Stimulated activated naive CD8-positive, alpha-beta T cell treated with anti-CD3 and anti-CD28 coated beads, Interleukin-15, Interleukin-2, amounts not matched to agents 100 U/mL and 50 U/mL, for 24 hours (primary cell): ENCODE measurements around the gene SEC14L2.

ENCODE experiments used
- ATAC-seq: fragments of 150-1000 bp; cut with Tn5 transposase; one replicate; pipeline ENCODE4 v1.10.0; 2021
- DNase-seq: peaks from one replicate; pipeline ENCODE4 v3.0.0; 2021

SEC14L2 gene

DNA sequence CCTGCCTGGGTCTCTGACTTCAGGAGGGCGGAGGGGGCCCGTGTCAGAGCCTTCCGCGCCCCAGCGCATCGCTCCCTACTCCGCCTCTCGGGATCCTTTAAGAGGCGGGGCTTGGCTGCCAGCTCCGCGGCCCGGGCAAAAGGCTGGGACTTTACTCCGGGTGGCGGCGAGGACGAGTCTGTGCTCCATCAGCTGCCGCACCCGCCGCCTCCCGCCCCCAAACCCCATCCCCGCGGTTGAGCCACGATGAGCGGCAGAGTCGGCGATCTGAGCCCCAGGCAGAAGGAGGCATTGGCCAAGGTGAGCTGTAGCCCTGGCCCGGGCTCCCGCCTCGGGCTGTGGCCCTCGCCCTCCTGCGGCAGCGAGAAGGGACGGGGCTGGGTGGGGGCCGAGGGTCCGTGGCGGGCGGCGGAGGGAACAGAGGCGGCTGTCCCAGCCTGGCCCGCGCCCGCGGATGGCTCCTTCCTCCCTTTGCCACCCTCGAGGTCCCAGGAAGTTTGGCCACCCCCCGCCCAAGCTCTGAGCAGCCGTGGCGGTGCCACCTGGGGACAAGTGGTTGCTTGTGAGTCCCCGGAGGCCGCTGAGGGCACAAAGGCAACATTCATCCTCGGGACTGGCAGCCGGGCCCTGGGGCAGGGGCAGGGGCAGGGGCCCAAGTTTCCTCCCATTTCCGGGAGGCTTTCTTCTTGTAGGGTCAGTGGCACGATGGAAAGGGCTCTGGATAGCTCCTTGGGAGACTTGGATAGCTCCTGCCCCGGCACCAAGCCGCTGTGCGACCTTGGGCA is at the start of gene SEC14L2:
Gene SEC14L2 (plus strand): TSS at position 148 of the 785 bp plus-strand sequence. CDS start 99 bp downstream, at position 247.
- DNase-seq = peak; percentile 78
- peak; percentile 93 for ATAC-seq

DNA sequence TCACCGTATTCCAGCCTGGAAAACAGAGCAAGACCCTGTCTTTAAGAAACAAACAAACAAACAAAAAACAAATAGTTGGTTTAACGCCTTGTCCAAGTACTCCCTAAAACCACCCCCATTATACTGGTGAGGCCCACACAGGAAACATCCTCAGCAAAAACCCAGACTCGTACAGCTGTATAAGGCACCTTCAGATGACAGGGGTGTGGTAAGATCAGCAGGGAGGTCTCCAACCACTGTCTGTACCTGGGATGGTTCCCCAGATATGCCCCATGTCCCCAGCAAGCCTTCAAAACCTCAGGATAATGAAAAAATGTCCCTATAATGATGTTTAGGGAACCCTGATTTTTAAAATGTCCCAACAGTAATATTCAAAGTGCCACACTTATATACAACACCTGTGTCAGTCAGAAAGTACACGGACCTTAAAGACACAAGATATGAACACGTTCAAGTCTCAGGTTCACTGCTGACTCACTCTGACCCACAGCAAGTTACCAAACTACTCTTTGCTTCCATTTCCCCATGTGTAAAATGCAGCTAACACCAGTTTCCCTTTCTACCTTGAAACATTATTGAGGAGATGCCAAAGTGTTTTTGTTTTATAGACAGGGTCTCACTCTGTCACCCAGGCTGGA is 49.4 kb upstream of the SEC14L2 start:
- no peak for DNase-seq
- ATAC-seq = peak; percentile 64

DNA sequence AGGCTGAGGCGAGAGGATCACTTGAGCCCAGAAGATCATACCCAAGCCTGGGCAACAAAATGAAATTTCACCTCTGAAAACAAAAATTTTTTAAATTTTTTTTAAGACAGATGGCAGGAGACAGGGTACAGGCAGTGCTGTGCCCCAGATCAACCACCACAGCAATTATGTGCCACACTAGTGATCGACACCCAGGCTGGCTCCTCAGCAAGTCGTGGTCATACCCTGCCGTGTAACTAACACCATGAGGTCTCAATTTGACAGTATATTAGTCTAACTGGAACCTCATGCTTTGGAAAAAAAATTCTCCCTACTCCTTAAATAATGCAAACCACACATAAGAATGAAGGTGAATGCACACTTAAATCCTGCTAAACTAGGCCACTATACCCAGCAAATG is 48.4 kb upstream of the SEC14L2 start:
- DNase-seq (no peak), ATAC-seq (no peak)

DNA sequence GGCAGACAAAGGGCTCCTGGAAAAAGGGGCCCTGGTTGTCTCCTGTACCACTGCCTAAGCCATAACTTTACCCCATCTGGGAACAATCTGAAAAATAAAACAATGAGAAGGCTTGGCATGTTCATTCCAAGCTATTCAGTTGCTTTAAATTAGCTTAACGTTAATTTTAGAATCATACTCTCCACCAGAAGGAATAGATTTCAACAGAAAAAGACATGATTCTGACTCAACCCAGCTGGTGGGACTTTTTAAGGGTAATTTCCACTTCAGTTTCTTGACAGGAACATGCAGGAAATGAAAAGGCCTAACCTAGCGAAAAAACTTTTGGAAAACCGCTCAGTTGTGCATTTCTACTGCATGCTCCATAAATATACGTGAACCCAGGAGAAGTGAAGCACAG is 48.0 kb upstream of the SEC14L2 start:
- ATAC-seq (no peak), DNase-seq (no peak)

DNA sequence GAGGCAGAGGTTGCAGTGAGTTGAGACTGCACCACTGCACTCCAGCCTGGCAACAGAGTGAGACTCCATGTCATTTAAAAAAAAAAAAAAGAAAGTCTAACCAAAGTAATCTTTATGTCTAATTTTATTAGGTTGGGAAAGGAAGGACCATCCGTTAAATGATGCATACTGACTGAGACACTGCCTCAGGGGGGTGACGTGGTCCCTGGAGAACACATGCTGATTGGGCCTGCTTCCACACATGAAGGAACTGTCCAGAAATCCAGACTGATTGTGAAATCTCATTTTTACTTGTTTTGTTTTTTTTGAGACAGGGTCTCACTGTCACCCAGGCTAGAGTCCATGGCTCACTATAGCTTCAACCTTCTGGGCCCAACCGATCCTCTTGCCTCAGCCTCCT is 45.6 kb upstream of the SEC14L2 start:
- DNase-seq (no peak), ATAC-seq (no peak)

DNA sequence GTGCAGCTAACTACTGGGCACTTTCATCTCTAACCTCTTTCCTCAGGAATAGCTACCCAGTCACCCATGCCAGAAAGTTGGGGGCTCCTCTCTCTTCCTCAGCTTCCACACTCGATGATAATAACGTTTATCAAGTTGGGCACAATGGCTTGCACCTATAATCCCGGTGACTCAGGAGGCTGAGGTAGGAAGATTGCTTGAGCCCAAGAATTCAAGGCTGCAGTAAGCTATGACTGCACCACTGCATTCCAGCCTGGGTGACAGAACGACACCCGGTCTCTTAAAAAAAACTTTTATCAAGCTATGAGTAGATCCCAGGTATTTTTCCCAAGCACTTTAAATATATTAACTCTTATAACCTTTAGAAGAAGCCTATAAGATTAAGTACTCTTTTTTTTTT is 42.2 kb upstream of the SEC14L2 start:
- DNase-seq = no peak
- no peak for ATAC-seq

DNA sequence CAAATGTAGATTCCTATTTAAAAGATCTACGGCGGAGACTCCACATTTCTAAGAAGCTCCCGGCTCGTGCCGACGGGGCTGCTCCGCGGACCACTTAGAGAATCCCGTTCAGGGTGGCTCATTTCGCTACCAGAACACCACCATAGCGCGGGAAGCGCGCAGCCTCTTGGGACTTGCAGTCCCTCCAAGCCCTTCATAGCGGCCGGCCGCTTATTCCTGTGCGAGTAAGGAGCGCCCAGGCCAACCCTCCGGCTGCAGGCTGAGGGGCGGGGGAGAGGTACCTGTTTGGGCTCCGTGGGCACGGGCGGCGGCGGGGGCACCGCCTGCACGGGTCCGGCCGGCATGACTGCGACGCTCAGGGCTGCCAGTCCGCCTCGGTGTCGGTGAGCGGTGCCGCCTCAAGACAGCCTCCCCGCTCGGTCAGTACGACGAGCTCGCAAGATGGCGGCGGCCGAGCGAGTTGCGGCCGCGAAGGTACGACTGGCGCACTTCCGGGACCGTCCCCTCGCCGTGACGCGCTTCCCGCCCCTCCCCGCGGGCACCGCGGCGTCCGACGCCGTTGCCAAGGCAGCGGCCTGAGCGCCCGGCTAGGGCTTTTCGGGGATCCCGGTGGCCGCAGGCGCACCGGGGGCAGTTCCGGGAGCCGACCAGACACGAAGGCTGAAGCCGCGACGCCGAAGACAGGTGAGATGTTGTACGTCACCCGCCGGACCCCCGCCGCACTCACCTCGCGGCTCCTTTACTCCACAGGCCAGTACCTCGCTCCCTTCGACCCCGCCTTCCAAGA is 40.2 kb upstream of the SEC14L2 start, which contains the start of the genes CCDC157 and SF3A1:
Gene CCDC157 (plus strand): TSS at position 559 of the 787 bp plus-strand sequence. CDS start 8,994 bp downstream, outside the sequence.
Gene SF3A1 (minus strand): TSS at position 446 of the 787 bp plus-strand sequence. CDS start 102 bp downstream, at position 344.
- ATAC-seq = peak; percentile 95

DNA sequence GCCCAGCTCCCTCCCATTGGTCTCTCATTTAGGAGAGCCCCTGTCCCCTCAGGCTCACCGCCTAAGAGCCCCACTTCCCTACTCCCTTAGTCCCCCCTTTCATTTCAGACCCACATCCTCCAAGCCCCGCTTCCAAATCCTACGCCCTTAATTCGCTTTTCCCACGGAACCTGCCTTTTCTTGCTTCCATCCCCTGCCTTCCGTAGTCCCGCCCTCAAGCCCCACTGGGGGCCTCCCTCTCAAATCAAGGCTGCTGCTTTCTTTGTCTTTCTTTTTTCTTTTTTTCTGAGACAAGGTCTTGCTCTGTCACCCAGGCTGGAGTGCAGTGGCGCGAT is 39.6 kb upstream of the SEC14L2 start:
- DNase-seq (no peak), ATAC-seq (no peak)

More for the DNA sequence above, 40.2 kb upstream of the SEC14L2 start, which contains the start of the genes CCDC157 and SF3A1:
- DNase-seq = peak; percentile 91

DNA sequence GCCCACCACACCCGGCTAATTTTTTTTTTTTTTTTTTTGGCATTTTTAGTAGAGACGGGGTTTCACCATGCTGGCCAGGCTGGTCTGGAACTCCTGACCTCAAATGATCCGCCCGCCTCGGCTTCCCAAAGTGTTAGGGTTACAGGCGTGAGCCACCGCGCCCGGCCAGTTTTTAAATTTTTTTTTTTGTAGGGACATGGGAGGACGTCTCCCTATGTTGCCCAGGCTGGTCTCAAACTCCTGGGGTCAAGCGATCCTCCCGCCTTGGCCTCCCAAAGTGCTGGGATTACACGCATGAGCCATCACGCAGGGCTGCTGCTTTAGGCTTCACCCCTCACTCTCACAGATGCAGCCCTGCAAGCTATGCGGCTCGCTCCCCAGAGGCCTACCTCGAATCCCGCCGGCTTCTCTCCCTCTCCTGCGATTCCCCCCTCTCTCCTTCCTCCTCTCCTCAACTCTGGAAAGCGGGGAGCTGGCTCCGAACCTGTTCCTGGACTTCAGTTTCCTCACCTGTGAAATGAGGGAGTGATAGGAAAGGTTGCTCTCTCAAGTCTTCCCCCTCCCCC is 39.1 kb upstream of the SEC14L2 start:
- no peak for ATAC-seq
- DNase-seq = no peak

DNA sequence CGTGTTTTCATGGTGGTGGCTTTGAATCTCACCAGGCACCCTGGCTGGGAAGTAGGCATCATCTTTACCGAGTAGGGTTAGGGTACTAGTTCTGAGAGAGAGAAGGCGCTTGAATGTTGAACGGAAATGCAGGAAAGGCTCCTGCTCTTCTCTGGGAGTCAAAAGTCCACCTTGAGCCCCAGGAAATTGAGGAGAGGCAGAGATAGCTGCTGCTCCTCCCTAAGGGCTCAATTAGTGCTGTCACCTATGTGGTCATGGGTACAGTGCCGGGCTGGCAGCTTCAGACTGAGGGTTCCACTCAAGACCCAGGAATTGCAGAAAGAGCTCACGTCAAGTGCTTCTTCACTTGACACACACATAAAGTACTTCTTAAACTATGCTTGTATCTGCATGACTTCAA is 38.3 kb upstream of the SEC14L2 start:
- ATAC-seq (no peak), DNase-seq (no peak)

DNA sequence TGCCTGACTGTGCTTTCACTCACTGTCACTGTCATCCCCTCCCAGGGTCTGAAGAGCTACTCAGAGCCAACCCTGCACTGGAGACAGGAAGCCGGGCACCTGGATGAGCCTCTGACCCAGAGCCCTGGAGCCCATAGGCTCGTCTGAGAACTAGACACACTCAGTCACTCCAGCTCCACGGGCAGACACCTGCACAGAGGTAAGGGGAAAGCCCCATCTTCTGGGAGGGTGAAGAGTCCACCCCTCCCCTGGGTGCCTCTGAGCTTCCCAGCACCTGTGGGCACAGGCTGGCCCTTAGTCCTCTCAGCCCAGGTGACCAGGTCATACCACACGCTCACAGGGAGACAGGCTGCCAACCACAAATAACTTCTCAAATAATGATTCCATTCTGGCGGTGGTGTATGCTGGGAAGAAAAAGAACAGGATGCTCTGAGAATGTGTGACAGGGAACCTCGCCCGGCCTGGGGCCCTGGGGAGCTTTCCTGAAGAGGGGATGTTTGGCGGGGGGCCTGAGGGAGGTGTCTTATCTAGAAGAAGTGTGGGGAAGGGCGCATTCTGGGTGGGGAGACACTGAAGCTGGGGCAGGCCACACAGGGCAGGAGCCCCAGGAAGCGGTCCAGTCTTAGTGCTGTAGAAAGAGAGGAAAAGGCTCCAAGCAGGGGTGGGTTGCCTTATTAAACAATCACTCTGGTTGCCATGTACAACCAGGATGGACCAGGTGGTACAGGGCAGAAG is 34.7 kb upstream of the SEC14L2 start:
- DNase-seq = no peak
- no peak for ATAC-seq

DNA sequence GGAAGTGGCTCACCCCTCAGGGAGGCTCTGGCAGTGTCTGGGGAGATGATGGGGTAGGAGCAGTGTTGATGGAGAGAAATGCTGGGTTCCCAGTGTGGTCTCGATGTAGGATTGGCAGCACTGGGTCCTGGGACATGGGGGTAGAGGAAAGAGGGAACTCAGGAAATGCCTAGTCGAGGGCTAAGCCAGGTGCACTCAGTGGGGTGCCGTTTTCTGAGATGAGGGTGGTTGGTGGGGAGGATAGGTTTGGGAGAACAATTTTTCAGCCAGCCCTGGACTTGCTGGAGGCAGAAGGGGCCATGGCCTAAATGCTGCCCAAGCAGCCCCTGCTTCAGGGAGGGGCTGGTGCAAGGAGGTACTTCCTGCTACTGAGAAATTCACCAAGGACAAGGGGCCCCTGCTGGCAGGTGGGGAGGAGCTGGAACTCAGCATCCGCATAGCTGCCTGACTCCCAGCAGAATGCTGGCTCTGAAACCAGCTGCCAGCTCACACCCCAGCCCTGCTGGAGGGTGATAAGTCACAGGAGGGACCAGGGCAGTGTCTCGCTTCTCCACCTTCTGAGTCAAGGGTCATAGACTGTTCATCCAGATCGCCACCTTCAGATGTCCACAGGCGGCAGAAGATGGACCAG is 34.1 kb upstream of the SEC14L2 start:
- ATAC-seq = no peak
- no peak for DNase-seq

DNA sequence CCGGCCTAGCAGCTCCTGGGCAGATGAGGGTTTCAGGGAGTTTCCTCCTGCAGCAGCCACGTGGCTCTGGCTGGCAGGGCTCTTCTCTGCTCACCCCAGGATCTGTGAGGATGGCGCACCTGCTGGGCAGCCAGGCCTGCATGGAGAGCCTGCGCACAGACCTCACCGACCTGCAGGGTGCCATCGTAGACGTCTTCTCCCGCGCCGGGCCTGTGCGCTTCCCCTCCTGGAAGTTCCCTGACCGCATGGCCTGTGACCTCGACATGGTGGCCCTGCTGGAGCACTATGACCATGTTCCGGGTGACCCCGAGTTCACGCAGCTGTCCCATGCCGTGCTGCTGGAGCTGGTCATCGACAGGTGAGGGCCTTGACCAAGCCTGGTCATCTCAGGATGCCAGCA is 30.9 kb upstream of the SEC14L2 start:
- DNase-seq (no peak), ATAC-seq (no peak)

DNA sequence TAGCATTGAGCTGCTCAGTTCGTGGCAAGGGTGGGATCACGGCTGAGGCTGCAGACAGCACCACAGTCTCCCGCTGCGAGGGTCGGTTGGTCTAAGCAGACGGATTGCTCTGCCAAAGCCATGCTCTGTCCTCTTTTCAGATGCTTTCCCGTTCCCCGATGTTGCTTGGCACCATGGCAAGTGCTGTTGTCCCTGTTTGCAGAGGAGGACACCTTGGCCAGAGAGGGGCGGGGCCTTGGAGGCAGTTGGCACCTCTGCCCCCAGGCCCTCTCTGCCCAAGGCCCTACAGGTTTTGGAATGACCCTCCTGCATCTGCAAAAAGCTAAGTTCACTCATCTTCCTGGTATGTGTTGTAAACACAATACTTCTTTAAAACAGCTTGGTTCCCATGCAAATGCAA is 28.4 kb upstream of the SEC14L2 start:
- DNase-seq (no peak), ATAC-seq (no peak)

DNA sequence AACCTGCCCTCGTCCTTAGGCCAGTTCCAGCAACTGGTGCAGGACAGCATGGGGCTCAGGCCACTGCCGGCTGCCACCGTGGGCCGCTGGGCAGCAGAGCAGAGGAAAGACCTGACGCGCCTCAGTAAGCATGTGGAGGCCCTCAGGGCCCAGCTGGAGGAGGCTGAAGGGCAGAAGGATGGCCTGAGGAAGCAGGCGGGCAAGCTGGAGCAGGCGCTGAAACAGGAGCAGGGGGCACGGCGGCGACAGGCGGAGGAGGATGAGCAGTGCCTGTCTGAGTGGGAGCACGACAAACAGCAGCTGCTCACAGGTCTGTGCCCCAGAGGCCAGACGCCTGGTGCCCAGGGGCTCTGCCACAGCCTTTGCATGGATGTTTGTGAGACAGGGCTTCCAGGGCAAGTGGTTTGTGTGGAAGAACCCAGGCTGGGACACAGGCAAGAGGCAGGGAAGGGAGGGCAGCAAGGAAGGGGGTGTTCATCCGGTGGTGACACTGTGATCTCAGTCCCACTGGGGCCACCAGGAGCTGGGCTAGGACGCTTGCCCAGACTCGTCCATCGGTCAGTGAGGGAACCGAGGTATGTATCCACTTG is 26.1 kb upstream of the SEC14L2 start:
- no peak for ATAC-seq
- no peak for DNase-seq

DNA sequence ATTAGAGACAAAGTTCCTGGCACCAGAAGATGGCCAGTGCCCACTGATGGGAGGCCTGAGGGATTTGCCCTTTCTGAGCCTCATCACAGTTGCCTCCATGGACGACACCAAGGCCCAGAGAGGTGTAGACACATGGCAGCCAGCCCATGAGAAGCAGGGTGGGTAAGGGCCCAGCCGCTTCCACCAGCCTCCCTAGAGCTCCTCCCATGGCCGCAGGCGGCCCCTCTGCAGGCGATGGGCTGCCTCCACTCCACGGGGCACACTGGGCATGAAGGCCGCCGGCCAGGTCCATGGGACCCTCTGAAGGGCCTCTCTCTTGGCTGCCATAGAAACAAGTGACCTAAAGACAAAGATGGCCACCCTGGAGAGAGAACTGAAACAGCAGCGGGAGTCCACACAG is 25.5 kb upstream of the SEC14L2 start:
- DNase-seq = no peak
- no peak for ATAC-seq

DNA sequence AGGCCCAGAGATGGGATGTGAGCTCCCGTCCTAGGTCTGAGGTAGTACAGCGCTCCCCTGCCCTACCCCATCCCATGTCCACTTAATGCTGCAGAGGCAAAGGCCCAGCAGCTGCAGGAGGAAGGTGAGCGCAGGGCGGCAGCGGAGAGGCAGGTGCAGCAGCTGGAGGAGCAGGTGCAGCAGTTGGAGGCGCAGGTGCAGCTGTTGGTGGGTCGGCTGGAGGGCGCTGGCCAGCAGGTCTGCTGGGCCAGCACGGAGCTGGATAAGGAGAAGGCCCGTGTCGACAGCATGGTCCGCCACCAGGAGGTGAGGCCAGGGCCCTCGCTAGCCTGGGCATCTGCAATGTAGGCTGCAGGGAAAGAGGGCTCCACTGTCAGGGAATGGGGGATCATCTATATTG is 24.8 kb upstream of the SEC14L2 start:
- ATAC-seq = no peak
- DNase-seq = no peak

DNA sequence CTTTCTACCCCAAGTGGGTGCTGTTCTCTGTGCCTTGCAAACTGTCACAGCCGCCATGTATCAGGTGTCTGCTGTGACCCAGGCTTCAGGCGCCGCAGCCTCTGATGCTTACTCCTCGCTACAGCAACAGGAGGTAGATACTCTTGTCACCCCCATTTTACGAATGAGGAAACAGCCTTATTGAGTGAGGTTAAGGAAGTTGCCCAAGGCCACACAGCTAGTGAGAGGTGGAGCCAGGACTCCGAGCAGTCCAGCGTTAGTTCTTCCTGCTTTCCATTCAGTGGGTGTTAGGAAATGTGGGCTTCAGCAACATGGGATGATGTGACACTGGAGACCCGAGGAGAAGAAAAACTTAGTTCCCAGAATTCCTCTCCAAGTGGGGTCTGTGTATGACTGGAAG is 23.9 kb upstream of the SEC14L2 start:
- DNase-seq (no peak), ATAC-seq (no peak)

DNA sequence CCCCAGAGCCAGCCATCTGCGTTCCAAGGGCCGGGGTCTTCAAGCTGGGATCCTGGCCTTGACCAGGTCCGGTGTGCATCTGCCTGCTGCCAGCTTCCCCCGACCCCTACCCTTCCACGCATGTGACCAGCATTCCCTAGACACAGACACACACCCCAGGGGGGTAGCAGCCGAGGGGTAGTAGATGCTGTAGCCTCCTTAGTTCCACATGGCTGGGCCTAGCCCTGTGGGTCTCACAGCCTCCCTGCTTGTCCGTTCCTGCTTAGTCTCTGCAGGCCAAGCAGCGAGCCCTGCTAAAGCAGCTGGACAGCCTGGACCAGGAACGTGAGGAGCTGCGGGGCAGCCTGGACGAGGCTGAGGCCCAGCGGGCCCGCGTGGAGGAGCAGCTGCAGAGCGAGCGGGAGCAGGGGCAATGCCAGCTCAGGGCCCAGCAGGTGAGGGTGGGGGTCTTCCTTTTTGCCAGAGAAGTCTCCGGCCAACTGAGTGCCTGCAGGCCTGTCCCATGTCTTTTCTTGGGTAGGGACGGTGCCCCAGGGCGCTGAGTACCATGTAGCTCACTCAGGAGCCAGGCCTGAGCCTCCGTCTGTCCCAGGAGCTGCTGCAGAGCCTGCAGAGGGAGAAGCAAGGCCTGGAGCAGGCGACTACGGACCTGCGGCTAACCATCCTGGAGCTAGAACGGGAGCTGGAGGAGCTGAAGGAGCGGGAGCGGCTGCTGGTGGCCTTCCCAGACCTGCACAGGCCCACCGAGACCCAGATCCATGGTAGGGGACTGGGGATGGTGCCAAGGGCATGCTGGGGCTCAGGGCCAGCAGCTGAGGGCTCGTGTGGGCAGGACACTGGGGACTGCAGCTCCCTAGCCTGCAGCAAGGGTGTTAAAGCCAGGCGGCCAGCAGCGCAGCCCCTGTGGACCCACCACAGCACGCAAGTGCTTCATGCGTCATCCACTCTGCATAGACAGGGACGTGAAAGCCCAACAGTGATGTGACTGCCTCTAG is 23.2 kb upstream of the SEC14L2 start:
- no peak for DNase-seq
- no peak for ATAC-seq
